Kidney (tissue), 14 donors: ENCODE measurements around the gene MTMR6. TPM values are rescaled to one million over a fixed set of nuclear protein-coding genes. Genes with fewer than 3 reads are reported as not detected.

Experiments
- DNase-seq, 5 donors: peaks; one replicate each; pipeline ENCODE4 v3.0.0-alpha.2; 2013 to 2020
- FAIRE-seq: peaks from 2 replicates; lab custom pipeline; 2012; peaks lifted over from hg19 to GRCh38; lab: Jason Lieb, UNC
- H3K27ac ChIP-seq, 2 donors: one replicate each; pipeline ENCODE4 v1.7.0; 2013; ENCODE audit warnings: low read depth in 2 of 2, low read length in 2 of 2, inconsistent platforms in 1 of 2
- H3K27me3 ChIP-seq: one replicate; pipeline ENCODE4 v1.7.1; 2013; ENCODE audit warnings: low read length, inconsistent platforms; ENCODE audit not compliant: control insufficient read depth, insufficient read depth
- H3K36me3 ChIP-seq, 3 donors: one replicate each; pipeline versions ENCODE4 v1.7.0 to v1.7.1; 2013; ENCODE audit warnings: low read length in 3 of 3, control low read depth in 1 of 3, inconsistent platforms in 1 of 3; ENCODE audit not compliant: insufficient read depth in 3 of 3, control insufficient read depth in 2 of 3
- H3K4me1 ChIP-seq, 3 donors: one replicate each; pipeline versions ENCODE4 v1.7.0 to v1.7.1; 2013; ENCODE audit warnings: low read length in 3 of 3, inconsistent platforms in 1 of 3, low read depth in 1 of 3; ENCODE audit not compliant: control insufficient read depth in 2 of 3, insufficient read depth in 2 of 3
- H3K4me3 ChIP-seq, 3 donors: one replicate each; pipeline versions ENCODE4 v1.7.0 to v1.8.1; 2013; ENCODE audit warnings: low read length in 3 of 3, control low read depth in 1 of 3, inconsistent platforms in 1 of 3
- H3K9ac ChIP-seq, 3 donors: one replicate each; pipeline versions ENCODE4 v1.7.0 to v1.7.1; 2013; ENCODE audit warnings: low read length in 3 of 3, control low read depth in 1 of 3, inconsistent platforms in 1 of 3
- H3K9me3 ChIP-seq, 3 donors: one replicate each; pipeline versions ENCODE4 v1.7.0 to v1.7.1; 2013; ENCODE audit warnings: low read length in 3 of 3, control low read depth in 1 of 3, inconsistent platforms in 1 of 3; ENCODE audit not compliant: control insufficient read depth in 2 of 3, insufficient read depth in 1 of 3
- intact Hi-C: fragments of 100-400 bp; cut with DNase I; formaldehyde crosslinking; loops from one replicate; pipeline ENCODE4 v1.11.1; 2022
- polyA plus RNA-seq: library from polyadenylated mRNA; stranded (reverse); fragments of 350-450 nt; fragmentation: Illumina TruSeq; extraction: RNeasy Lipid Tissue Mini Kit (QIAGEN cat#74804); gene quantifications from one replicate; pipeline ENCODE4 v1.2.3, GENCODE V29; 2014; ENCODE audit warnings: low read depth, low replicate concordance; ENCODE audit not compliant: insufficient read depth
- total RNA-seq: library from RNA; stranded (reverse); fragmentation: NEBNext Ultra II Directional; extraction: Animal tissue kit (Norgen Biotek cat#: 25700); gene quantifications from one replicate; pipeline ENCODE4 v1.2.1, GENCODE V29; 2021
- TF ChIP-seq, protein P1 (sequence below): IDR thresholded peaks from 3 replicates; pipeline ENCODE4 v1.5.1; 2012; ENCODE audit warnings: mild to moderate bottlenecking, moderate library complexity, borderline replicate concordance; ENCODE audit not compliant: insufficient read depth; ENCODE audit errors: extremely low read depth
- donor health status: control.
- donor health status: control.
- donor health status: control.
- donor health status: control.
- donor health status: control.
- donor health status: DM: yes; HTN: yes; CAD: no.
- donor health status: Normal renal cell carcinoma (clear cell type).

MTMR6 gene
- total and polyA plus RNA-seq, 2 donors from 2014 or later, result 9.4 to 21.4 TPM

DNA sequence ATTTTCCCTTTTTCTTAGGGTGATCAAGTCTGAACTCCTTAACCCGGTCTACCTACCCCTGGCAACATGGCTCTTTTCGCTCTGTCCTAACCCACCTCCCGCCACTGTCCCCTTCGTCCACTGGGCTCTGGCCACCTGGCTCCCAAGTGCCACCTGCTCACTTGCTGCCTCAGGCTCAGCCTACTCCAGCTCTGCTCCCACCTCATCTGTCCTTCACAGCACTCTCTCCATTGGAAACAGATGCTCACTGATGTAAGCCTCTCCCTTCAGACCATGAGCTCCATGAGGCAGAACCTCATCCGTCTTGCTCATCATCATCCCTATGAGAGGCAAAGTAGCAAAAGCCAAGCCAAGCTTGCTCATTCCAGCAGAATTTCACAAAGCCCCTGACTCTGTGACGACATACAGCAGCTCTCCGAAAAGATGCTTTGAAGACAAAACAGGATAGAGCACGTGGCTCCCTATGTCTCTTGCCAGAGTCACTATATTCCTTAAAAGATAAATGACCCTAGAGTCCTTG, 79.9 kb downstream of the MTMR6 start:
- Histone ChIP-seq H3K4me3 (no peak overlapping the region), H3K9me3 (no peaks in the 10 kb centered on the region), H3K4me1 (no peaks in the 10 kb centered on the region), H3K36me3 (no peaks in the 10 kb centered on the region), H3K9ac (no peak overlapping the region), H3K27ac (no peak overlapping the region), H3K27me3 (no peaks in the 10 kb centered on the region)
- intact Hi-C loops, result no loop called here
- no peak for DNase-seq
- FAIRE-seq, result no peak
- TF ChIP-seq, protein P1, sequence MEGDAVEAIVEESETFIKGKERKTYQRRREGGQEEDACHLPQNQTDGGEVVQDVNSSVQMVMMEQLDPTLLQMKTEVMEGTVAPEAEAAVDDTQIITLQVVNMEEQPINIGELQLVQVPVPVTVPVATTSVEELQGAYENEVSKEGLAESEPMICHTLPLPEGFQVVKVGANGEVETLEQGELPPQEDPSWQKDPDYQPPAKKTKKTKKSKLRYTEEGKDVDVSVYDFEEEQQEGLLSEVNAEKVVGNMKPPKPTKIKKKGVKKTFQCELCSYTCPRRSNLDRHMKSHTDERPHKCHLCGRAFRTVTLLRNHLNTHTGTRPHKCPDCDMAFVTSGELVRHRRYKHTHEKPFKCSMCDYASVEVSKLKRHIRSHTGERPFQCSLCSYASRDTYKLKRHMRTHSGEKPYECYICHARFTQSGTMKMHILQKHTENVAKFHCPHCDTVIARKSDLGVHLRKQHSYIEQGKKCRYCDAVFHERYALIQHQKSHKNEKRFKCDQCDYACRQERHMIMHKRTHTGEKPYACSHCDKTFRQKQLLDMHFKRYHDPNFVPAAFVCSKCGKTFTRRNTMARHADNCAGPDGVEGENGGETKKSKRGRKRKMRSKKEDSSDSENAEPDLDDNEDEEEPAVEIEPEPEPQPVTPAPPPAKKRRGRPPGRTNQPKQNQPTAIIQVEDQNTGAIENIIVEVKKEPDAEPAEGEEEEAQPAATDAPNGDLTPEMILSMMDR, result no peak

DNA sequence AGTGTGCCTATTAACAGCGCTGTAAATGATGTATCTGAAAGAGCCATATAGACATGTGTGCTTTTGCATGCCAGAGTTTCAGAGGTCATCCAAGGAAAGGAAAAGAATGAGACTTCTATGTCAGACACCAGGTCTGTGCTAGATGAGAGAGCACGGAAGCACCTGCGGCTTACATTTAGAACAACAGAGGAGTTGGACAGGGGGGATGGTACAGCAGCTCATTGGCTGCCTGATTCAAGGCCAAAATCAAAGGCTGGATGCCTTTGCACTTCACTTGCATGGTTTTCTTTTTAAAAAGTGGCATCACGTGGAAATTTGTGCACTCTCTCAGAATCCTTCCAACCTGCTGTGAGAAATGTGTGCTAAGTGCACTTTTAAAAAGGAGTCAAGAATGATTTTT, 82.4 kb downstream of the MTMR6 start:
- DNase-seq, result no peak
- H3K9ac ChIP-seq, result no peak overlapping the region
- no peaks in the 10 kb centered on the region for H3K36me3 ChIP-seq
- H3K9me3 ChIP-seq, result no peaks in the 10 kb centered on the region
- H3K4me3 ChIP-seq, result no peak overlapping the region
- FAIRE-seq, result no peak
- no peak overlapping the region for H3K27ac ChIP-seq
- intact Hi-C loops, result no loop called here
- TF ChIP-seq, protein P1, result no peak
- no peaks in the 10 kb centered on the region for H3K4me1 ChIP-seq
- H3K27me3 ChIP-seq, result no peaks in the 10 kb centered on the region

DNA sequence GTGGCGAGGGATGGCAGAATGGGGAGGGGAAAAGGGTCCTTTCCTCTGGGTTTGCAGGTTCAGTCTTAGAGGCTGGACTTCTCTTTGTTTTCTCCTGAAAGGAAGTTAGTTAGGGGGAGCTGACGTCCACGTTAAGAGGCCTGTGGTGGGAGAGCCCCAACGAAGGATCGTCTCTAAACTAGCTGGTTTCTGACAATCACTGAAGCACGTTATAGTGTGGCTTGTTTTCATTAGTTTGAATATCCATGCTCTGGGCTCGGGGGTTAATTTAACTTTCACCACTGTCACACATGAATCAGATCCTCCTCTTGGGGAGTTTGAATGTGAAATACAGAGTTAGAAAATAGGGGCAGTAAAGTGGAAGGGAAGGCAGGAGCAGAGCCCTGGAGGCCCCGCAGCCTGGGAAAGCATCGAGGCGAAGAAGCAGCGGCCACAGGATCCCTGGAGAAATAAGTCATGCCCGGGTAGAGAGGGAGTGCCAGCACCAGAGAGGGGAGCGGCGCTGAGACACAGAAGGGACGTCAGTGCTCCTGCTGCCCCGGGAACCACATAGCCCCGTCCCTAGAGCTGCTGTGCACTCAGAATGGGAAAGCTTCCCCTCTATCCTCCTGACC, 84.1 kb downstream of the MTMR6 start:
- FAIRE-seq (no peak), DNase-seq (peak in 4 of 5 donors; percentile 64 to 70 (median 66))
- no peaks in the 10 kb centered on the region for H3K27me3 ChIP-seq
- no peaks in the 10 kb centered on the region for H3K9me3 ChIP-seq
- intact Hi-C loops, result no loop called here
- H3K4me3 ChIP-seq, result no peak overlapping the region
- no peak overlapping the region for H3K9ac ChIP-seq
- no peaks in the 10 kb centered on the region for H3K36me3 ChIP-seq
- no peaks in the 10 kb centered on the region for H3K4me1 ChIP-seq
- TF ChIP-seq, protein P1, result no peak
- H3K27ac ChIP-seq, result no peak overlapping the region

DNA sequence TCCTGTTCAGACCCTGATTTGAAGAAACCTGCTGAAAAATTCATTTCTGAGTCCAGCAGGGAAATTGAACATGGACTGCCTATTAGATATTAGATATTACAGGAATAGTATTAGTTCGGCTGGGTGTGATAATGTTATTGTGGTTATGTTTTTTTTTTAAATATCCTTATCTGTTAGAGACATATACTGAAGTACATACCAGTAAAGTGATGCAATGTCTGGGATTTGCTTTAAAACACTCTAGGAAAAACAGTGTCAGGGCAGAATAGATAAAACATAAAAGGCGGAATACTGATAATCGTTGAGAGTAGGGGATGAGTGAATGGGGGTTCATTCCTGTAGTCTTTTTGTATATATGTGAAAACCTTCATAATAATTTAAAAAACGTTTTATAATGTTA, 86.5 kb downstream of the MTMR6 start:
- DNase-seq (no peak), FAIRE-seq (no peak)
- H3K27ac ChIP-seq, result no peak overlapping the region
- H3K4me1 ChIP-seq, result no peaks in the 10 kb centered on the region
- no peaks in the 10 kb centered on the region for H3K9me3 ChIP-seq
- H3K27me3 ChIP-seq, result no peaks in the 10 kb centered on the region
- H3K9ac ChIP-seq, result no peak overlapping the region
- intact Hi-C loops, result no loop called here
- TF ChIP-seq, protein P1, result no peak
- no peak overlapping the region for H3K4me3 ChIP-seq
- no peaks in the 10 kb centered on the region for H3K36me3 ChIP-seq
